HG03521 (cell line): ENCODE results near the gene EDRF1.

Source experiments
- ATAC-seq: cut with Tn5 transposase; IDR thresholded peaks from one replicate; pipeline ENCODE4 v1.9.1; 2021; ENCODE audit warnings: mild to moderate bottlenecking, moderate library complexity; ENCODE audit not compliant: unreplicated experiment

EDRF1 gene

GRCh38 chr10:125783957-125784356 is 64.4 kb downstream of the EDRF1 start:
- peak; percentile 61 for ATAC-seq

- ATAC-seq: no peak
Observed at GRCh38 chr10:125785791-125786190, 66.3 kb downstream of the EDRF1 start.

GRCh38 chr10:125788156-125789034 is 68.9 kb downstream of the EDRF1 start:
- ATAC-seq: no peak

DNA sequence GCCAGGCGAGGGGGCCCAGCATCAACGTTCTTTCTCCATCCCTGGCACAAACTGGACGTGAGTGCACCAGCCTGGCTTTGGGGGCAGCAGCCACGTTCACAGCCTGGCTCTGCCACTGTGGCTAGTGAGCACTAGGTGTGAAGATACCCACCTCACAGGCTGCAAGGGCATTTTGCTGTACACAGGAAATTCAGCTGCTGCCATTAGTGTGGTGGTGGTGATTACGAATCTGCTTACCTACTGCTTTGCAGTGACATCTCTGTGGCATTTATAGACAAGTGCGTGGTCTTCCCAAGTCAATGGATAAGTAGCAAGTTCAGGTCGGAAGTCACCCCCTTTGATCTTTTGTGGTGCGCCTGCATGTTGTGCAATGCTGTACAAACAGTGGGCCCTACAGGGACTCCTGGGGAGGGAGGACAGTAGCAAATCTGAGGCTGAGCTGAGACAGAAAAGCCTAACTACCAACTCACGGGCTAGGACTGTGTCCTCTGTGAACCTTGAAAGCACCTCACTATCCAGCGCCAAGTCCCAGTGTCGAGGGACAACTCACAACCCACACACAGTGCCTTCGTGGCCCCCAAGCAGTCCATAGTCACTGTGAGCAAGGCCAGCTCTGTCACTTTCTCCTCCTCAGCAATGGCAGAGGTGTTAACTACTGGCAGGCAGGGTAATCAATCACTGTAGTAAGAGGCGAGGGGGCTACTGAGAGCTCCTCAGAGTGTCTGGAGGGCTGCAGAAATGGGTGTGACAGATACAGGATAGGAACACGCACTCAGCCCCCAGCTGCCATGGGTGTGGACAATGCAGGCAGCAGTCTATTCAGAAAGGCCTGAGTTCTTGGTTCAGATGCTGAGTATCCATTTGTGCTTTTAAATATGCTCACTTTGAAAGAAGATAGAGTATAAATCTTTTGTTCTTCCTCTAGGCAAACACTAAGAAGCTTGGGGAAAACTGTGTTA is 73.1 kb downstream of the EDRF1 start:
- ATAC-seq: no peak

GRCh38 chr10:125795128-125795527 is 75.6 kb downstream of the EDRF1 start:
- no peak for ATAC-seq

- no peak for ATAC-seq
Observed at GRCh38 chr10:125795637-125796190, 76.2 kb downstream of the EDRF1 start.

DNA sequence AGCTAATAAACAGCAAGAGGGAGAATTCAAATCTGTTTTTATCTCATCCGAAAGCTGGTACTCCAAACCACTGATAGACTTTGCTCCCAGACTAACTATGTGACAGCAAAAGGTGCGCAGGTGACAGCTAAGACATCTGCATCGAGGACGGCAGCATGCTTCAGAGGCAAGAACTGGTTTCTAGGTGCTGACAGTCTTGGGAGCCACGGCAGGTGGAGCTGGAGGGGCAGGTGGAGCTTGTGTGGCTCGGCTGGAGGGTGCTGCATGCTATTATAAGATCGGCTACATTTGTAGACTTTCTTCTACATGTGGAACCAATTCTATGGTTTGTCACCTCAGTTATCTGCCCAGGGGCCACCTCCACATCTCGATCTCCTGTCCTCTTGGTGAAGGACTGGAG is 77.9 kb downstream of the EDRF1 start:
- ATAC-seq: no peak

GRCh38 chr10:125797994-125798662 is 78.6 kb downstream of the EDRF1 start:
- ATAC-seq: no peak

DNA sequence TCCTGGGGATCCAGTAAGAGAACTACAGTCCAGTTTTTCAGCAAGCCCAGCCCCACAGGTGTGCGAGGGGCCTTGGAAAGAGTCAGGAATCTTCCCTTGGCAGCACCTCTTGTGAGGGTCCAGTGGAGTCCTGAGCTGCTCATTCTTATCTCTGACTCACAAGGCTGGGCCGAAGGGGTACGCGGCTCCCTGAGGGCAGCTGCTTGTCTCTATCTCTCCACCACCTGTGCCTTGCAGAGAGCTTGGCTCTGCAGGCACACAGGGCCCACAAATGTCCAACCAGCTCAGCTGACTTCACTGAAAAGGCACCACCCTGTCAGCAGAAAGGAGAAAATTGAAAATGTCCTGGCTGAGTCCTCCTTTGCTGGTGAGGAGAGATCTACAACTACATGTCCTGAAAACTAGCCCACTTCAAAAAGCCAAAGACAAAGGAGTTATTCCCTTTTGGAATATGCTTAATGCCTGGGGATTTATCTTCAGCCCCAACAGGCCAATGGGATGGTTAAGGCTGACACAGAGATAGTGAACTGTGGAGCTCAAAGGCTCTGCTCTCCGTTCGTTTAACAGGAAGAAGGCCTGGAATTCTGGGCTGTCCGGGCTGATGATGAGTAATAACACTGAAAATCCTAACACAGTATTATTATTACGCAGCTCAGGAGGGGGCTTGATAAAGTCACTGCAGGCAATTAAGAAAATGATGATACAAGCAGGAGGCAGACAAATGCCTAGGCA is 80.1 kb downstream of the EDRF1 start:
- ATAC-seq: no peak

DNA sequence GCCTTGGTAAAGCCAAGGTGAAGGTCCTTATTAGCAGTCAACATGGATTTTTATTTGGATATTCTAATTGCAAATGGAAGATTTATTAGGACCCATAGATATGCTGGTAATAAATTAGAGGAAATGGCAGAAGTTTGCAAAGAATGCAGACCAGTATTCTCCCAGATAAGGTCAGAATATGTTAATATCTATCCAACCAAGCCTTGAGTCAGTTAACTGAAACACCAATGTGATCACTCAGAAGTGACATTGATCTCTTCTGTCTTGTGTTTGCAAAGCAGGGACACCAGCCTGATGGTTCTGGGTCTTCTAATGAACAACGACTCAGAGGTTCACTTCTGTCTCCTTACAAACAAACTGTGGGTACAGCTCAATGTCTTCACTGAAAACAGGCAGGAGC is 82.1 kb downstream of the EDRF1 start:
- no peak for ATAC-seq

GRCh38 chr10:125802131-125802530 is 82.6 kb downstream of the EDRF1 start:
- ATAC-seq: no peak

GRCh38 chr10:125802739-125803138 is 83.2 kb downstream of the EDRF1 start:
- no peak for ATAC-seq

DNA sequence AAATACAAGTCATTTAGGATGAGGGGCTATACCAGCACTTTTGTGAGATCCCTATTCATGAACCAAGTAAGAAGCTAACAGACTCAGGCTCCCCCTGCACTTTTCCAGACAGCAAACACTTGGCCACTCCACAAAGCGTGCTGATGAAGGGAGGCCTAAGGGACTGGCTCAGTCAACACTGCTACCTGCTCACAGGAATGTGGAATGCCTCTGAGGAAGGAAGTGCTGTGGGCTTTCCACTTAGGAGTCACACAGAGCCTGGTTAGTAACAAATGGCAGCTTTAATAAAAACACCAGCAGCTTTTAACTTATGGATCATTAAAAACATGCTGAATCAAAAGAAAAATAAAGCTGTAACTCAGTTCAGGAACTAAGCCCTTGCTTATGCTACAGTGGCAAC is 88.5 kb downstream of the EDRF1 start:
- no peak for ATAC-seq

DNA sequence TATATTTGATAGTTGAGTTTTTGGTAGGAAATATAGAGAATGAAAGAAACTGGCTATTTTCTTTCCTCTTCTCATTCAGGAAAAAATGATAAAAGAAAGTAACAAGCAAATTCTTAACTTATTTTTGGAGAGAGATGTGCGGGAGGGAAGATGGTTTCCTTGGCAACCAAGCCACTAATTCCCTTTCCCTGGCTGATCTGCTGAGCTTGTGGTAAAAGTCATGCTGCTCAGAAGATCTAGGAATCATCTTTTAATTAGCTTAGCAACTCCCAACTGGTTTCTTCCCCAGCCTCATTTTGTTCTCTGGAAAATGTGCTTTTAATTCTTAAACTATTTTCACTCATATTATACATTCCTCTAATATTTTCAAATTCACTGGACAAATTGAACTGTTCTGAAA is 91.7 kb downstream of the EDRF1 start:
- no peak for ATAC-seq

DNA sequence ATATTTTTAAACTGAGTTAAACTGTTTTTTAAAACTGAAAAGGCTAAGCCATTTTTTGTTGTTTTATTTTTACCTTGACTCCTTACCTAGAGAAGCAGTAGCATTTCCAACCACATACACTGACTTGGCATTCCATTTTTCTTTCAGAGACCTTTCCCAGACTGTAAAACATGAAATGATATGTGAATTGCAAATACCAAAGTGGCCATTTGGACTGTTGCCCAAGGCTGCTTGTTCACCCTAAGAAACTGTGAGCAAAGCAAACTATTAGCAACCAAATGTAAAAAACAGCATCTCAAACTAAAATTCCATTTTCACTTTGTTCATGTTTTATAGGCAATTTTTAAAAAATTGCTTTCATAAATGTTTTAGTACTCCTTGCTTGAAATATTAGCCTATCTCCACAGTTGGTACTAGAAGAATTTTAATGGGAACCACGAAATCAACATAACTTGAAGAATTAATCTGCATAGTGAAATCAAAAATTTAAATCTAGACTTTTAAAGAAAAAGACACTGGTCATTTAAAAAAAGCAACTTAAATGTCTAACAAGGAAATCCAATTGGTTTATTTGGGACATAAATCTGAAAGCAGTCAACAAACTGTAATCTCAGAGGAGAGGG is 92.7 kb downstream of the EDRF1 start:
- no peak for ATAC-seq
